22Rv1 (cell line): Measurements from ENCODE around the gene POU2F1.

Experiments used
- ZFX ChIP-seq: fragments of 450-650 bp; IDR thresholded peaks from 2 replicates; pipeline ENCODE4 v1.6.1; 2017; ENCODE audit warnings: antibody characterized with exemption, borderline replicate concordance
- TF ChIP-seq, protein P1 (sequence below): fragments of 450-650 bp; IDR thresholded peaks from 2 replicates; pipeline ENCODE4 v1.5.1; 2017; ENCODE audit warnings: mild to moderate bottlenecking

- TF ChIP-seq, protein P1, sequence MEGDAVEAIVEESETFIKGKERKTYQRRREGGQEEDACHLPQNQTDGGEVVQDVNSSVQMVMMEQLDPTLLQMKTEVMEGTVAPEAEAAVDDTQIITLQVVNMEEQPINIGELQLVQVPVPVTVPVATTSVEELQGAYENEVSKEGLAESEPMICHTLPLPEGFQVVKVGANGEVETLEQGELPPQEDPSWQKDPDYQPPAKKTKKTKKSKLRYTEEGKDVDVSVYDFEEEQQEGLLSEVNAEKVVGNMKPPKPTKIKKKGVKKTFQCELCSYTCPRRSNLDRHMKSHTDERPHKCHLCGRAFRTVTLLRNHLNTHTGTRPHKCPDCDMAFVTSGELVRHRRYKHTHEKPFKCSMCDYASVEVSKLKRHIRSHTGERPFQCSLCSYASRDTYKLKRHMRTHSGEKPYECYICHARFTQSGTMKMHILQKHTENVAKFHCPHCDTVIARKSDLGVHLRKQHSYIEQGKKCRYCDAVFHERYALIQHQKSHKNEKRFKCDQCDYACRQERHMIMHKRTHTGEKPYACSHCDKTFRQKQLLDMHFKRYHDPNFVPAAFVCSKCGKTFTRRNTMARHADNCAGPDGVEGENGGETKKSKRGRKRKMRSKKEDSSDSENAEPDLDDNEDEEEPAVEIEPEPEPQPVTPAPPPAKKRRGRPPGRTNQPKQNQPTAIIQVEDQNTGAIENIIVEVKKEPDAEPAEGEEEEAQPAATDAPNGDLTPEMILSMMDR = no peak
- no peak for TF ChIP-seq ZFX
These were observed 236.2 kb downstream of the POU2F1 start for GRCh38 chr1:167456926-167457325.
